C4-2B (cell line): ENCODE results near the gene EVC2.

Experiments used
- CTCF ChIP-seq: fragments of 450-650 bp; conservative IDR thresholded peaks from 2 replicates; pipeline ENCODE4 v1.5.1; 2017; ENCODE audit warnings: mild to moderate bottlenecking
- ZFX ChIP-seq: fragments of 450-650 bp; IDR thresholded peaks from 2 replicates; pipeline ENCODE4 v1.6.1; 2017

DNA sequence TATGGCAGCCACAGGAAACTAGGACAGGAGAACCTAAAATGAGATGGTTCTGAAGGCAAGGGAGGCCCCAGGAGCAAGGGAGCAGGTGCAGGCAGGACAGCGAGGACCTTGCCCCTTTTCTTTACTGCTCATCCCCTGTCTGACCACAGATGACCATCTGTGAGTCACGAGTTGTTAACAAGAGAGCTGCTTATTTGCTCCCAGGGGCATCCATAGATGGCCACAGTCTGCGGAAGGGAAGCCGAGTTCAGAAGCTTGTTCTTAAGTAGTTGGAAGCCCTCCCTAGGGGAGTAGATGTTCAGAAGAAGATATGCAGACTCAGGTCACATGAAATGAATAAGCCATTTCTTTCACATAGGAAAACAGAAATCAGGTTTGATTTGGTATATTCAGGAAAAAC is 69.4 kb downstream of the EVC2 start:
- no peak for TF ChIP-seq CTCF
- TF ChIP-seq ZFX = no peak
